H9 (cell line): ENCODE data around the gene SH3GL1. TPM values are rescaled to one million over a fixed set of nuclear protein-coding genes. Genes with fewer than 3 reads are reported as not detected.

Experiments used
- DNase-seq: peaks from one replicate; pipeline ENCODE4 v3.0.0-alpha.2; 2017
- H2AFZ ChIP-seq: one replicate; pipeline ENCODE4 v1.6.1; 2013; ENCODE audit warnings: mild to moderate bottlenecking, low read length, control low read depth, moderate library complexity
- H2AK5ac ChIP-seq: 2 replicates; pipeline ENCODE4 v1.6.1; 2013; ENCODE audit warnings: low read length, control low read depth, mixed read lengths; ENCODE audit not compliant: insufficient read length
- H2BK120ac ChIP-seq: one replicate; pipeline ENCODE4 v1.6.1; 2013; ENCODE audit warnings: low read depth, mild to moderate bottlenecking, low read length, control low read depth, inconsistent platforms; ENCODE audit not compliant: poor library complexity, severe bottlenecking
- H2BK12ac ChIP-seq: 2 replicates; pipeline ENCODE4 v1.6.1; 2013; ENCODE audit warnings: low read length, control low read depth, mixed read lengths, low read depth; ENCODE audit not compliant: insufficient read length
- H2BK15ac ChIP-seq: 2 replicates; pipeline ENCODE4 v1.6.1; 2013; ENCODE audit warnings: low read depth, low read length, control low read depth
- H2BK20ac ChIP-seq: one replicate; pipeline ENCODE4 v1.6.1; 2013; ENCODE audit warnings: low read depth, mild to moderate bottlenecking, low read length, control low read depth, inconsistent platforms; ENCODE audit not compliant: poor library complexity, severe bottlenecking
- H2BK5ac ChIP-seq: 2 replicates; pipeline ENCODE4 v1.6.1; 2013; ENCODE audit warnings: low read length, control low read depth, mixed read lengths; ENCODE audit not compliant: insufficient read length
- H3K14ac ChIP-seq: 2 replicates; pipeline ENCODE4 v1.6.1; 2013; ENCODE audit warnings: low read length, control low read depth; ENCODE audit not compliant: insufficient read depth
- H3K18ac ChIP-seq: 2 replicates; pipeline ENCODE4 v1.6.1; 2013; ENCODE audit warnings: low read depth, mild to moderate bottlenecking, mixed read lengths, low read length, control low read depth; ENCODE audit not compliant: insufficient read length
- H3K23ac ChIP-seq: 2 replicates; pipeline ENCODE4 v1.6.1; 2013; ENCODE audit warnings: low read length, control low read depth, mixed read lengths, low read depth; ENCODE audit not compliant: insufficient read length
- H3K23me2 ChIP-seq: 2 replicates; pipeline ENCODE4 v1.6.1; 2013; ENCODE audit warnings: low read depth, mild to moderate bottlenecking, mixed read lengths, low read length, control low read depth; ENCODE audit not compliant: insufficient read length, poor library complexity, severe bottlenecking
- H3K27ac ChIP-seq: 2 replicates; pipeline ENCODE4 v1.5.1; 2013; ENCODE audit warnings: low read length, control low read depth, mixed read lengths, low read depth; ENCODE audit not compliant: insufficient read length
- H3K27me3 ChIP-seq: 2 replicates; pipeline ENCODE4 v1.6.1; 2013; ENCODE audit warnings: low read length, control low read depth, inconsistent platforms; ENCODE audit not compliant: insufficient read depth
- H3K4ac ChIP-seq: 2 replicates; pipeline ENCODE4 v1.6.1; 2013; ENCODE audit warnings: low read depth, mild to moderate bottlenecking, control low read depth, inconsistent platforms, low read length, moderate library complexity
- H3K4me1 ChIP-seq: 2 replicates; pipeline ENCODE4 v1.6.1; 2013; ENCODE audit warnings: low read length, control low read depth, inconsistent platforms; ENCODE audit not compliant: insufficient read depth
- H3K4me2 ChIP-seq: 2 replicates; pipeline ENCODE4 v1.6.1; 2013; ENCODE audit warnings: low read length, control low read depth, mixed read lengths; ENCODE audit not compliant: insufficient read length, insufficient read depth
- H3K56ac ChIP-seq: 2 replicates; pipeline ENCODE4 v1.6.1; 2013; ENCODE audit warnings: low read depth, mild to moderate bottlenecking, mixed read lengths, low read length, control low read depth; ENCODE audit not compliant: insufficient read length
- H3K79me1 ChIP-seq: 2 replicates; pipeline ENCODE4 v1.6.1; 2013; ENCODE audit warnings: low read depth, mild to moderate bottlenecking, moderate library complexity, low read length, control low read depth, inconsistent platforms; ENCODE audit not compliant: insufficient read depth, poor library complexity, severe bottlenecking
- H3K79me2 ChIP-seq: 2 replicates; pipeline ENCODE4 v1.6.1; 2013; ENCODE audit warnings: low read length, control low read depth, inconsistent platforms; ENCODE audit not compliant: insufficient read depth
- H3K9ac ChIP-seq: 2 replicates; pipeline ENCODE4 v1.6.1; 2013; ENCODE audit warnings: low read length, control low read depth, mixed read lengths; ENCODE audit not compliant: insufficient read length; ENCODE audit errors: extremely low read depth
- H3K9me3 ChIP-seq: one replicate; pipeline ENCODE4 v1.6.1; 2013; ENCODE audit warnings: low read depth, low read length, inconsistent platforms; ENCODE audit not compliant: control insufficient read depth
- H3T11ph ChIP-seq: one replicate; pipeline ENCODE4 v1.6.1; 2013; ENCODE audit warnings: mild to moderate bottlenecking, low read length, control low read depth, inconsistent platforms
- H4K20me1 ChIP-seq: one replicate; pipeline ENCODE4 v1.6.1; 2013; ENCODE audit not compliant: control insufficient read depth, insufficient read length, insufficient read depth
- H4K5ac ChIP-seq: 2 replicates; pipeline ENCODE4 v1.6.1; 2013; ENCODE audit warnings: low read depth, mild to moderate bottlenecking, mixed read lengths, low read length, control low read depth; ENCODE audit not compliant: insufficient read length
- H4K8ac ChIP-seq: replicated peaks from 2 replicates; pipeline ENCODE4 v1.6.1; 2013; ENCODE audit warnings: low read length, control low read depth, mixed read lengths, low read depth; ENCODE audit not compliant: insufficient read length
- H4K91ac ChIP-seq: 2 replicates; pipeline ENCODE4 v1.6.1; 2013; ENCODE audit warnings: low read depth, mild to moderate bottlenecking, moderate library complexity, mixed read lengths, low read length, control low read depth; ENCODE audit not compliant: insufficient read length
- H3K27ac Mint-ChIP-seq, 3 experiments: 2 replicates in 2 of 3; 3 replicates in 1 of 3; pipeline ENCODE4 v1.8.0; 2020 to 2021; ENCODE audit warnings: mixed read lengths in 3 of 3, mild to moderate bottlenecking in 1 of 3, moderate library complexity in 1 of 3
- H3K27me3 Mint-ChIP-seq: 2 replicates; pipeline ENCODE4 v1.8.0; 2021; ENCODE audit warnings: low read depth, mild to moderate bottlenecking, moderate library complexity, mixed read lengths
- H3K36me3 Mint-ChIP-seq, 3 experiments: 2 replicates in 2 of 3; 3 replicates in 1 of 3; pipeline ENCODE4 v1.8.0; 2020 to 2021; ENCODE audit warnings: low read depth in 3 of 3, mixed read lengths in 3 of 3; ENCODE audit not compliant: insufficient read depth in 1 of 3
- H3K4me1 Mint-ChIP-seq, 2 experiments: 2 replicates each; pipeline ENCODE4 v1.8.0; 2020; ENCODE audit warnings: mixed read lengths in 2 of 2
- H3K4me3 Mint-ChIP-seq, 2 experiments: 2 replicates in 1 of 2; 3 replicates in 1 of 2; pipeline ENCODE4 v1.8.0; 2020 to 2021; ENCODE audit warnings: mild to moderate bottlenecking in 2 of 2, mixed read lengths in 2 of 2, moderate library complexity in 1 of 2
- H3K9me3 Mint-ChIP-seq, 2 experiments: 2 replicates in 1 of 2; 3 replicates in 1 of 2; pipeline ENCODE4 v1.8.0; 2020; ENCODE audit warnings: mild to moderate bottlenecking in 2 of 2, mixed read lengths in 2 of 2, moderate library complexity in 1 of 2
- WGBS: extraction: QIAGEN DNeasy Blood & Tissue Kit; methylation state at CpG from one replicate; pipeline ENCODE4 v1.1.7; 2013; ENCODE audit warnings: missing lambda C conversion rate, low lambda C conversion rate, mixed read lengths; ENCODE audit not compliant: insufficient read length; ENCODE audit errors: extremely low coverage; 5-methylcytosine and 5-hydroxymethylcytosine counted together
- total RNA-seq: library from RNA; stranded (reverse); gene quantifications from 2 replicates; pipeline ENCODE4 v1.2.1, GENCODE V29; 2021
- TF ChIP-seq, protein P1 (sequence below): fragments of 200-600 bp; sonication (generic); conservative IDR thresholded peaks from 3 replicates; pipeline ENCODE4 v1.8.0; 2021; ENCODE audit warnings: antibody characterized with exemption, mild to moderate bottlenecking

SH3GL1 gene
- total RNA-seq, 1 experiment from 2014 or later, result 85.5 TPM

DNA sequence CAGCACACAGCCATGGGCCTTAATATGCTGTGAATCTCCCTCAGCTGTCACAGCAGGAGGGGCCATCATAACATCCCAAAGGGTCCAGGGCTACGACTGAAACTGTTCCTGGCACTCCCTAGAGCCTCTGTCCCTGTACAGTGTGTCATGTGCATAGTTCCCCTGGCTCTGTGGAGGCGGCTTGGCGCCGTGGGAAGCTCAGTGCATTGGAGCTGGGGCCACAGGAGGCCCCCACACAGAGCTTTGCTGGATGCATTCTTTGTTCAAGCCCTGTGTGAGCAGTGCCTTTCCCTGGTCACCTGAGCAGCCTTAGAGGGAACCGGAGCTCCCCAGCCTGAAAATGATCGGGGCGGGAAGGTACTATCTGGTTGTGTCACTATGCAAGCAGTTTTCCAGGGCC lies 35.9 kb upstream of the SH3GL1 start:
- no peaks in the 10 kb centered on the region for H3K9me3 ChIP-seq
- no peak overlapping the region for H3K27ac Mint-ChIP-seq
- H3K27ac ChIP-seq, result no peak overlapping the region
- H2AK5ac ChIP-seq, result no peak overlapping the region
- peaks cover 0 to 4% of the 10 kb centered on the region in 2 experiments; a peak in 2 of 4 replicates for H3K4me1 Mint-ChIP-seq
- H3K4me2 ChIP-seq, result no peak overlapping the region
- H3K14ac ChIP-seq, result no peak overlapping the region
- H4K20me1 ChIP-seq, result peaks cover 2% of the 10 kb centered on the region
- H2BK20ac ChIP-seq, result no peak overlapping the region
- H3K79me2 ChIP-seq, result peaks cover 3% of the 10 kb centered on the region; the same call in 1 of the 2 replicates
- H3K27me3 ChIP-seq, result no peaks in the 10 kb centered on the region
- H4K91ac ChIP-seq, result no peak overlapping the region
- no peak overlapping the region for H2BK5ac ChIP-seq
- no peak overlapping the region for H3K4me3 Mint-ChIP-seq
- no peak overlapping the region for H2BK15ac ChIP-seq
- no CpG with 5 or more reads among the region's 7 CpGs for WGBS
- H3K4me1 ChIP-seq, result no peaks in the 10 kb centered on the region
- DNase-seq, result no peak
- H2BK120ac ChIP-seq, result no peak overlapping the region
- peaks cover 67 to 97% (median 91%) of the 10 kb centered on the region in 3 experiments for H3K36me3 Mint-ChIP-seq
- H3K4ac ChIP-seq, result no peak overlapping the region
- no peak overlapping the region for H4K8ac ChIP-seq
- no peak overlapping the region for H4K5ac ChIP-seq
- H3K56ac ChIP-seq, result no peak overlapping the region
- H3K27me3 Mint-ChIP-seq, result no peaks in the 10 kb centered on the region
- peaks cover 7% of the 10 kb centered on the region for H3K79me1 ChIP-seq
- no peak overlapping the region for H3K9ac ChIP-seq
- no peak overlapping the region for H3K23ac ChIP-seq
- no peaks in the 10 kb centered on the region for H3K23me2 ChIP-seq
- H3K18ac ChIP-seq, result no peak overlapping the region
- no peak overlapping the region for H2AFZ ChIP-seq
- TF ChIP-seq, protein P1, sequence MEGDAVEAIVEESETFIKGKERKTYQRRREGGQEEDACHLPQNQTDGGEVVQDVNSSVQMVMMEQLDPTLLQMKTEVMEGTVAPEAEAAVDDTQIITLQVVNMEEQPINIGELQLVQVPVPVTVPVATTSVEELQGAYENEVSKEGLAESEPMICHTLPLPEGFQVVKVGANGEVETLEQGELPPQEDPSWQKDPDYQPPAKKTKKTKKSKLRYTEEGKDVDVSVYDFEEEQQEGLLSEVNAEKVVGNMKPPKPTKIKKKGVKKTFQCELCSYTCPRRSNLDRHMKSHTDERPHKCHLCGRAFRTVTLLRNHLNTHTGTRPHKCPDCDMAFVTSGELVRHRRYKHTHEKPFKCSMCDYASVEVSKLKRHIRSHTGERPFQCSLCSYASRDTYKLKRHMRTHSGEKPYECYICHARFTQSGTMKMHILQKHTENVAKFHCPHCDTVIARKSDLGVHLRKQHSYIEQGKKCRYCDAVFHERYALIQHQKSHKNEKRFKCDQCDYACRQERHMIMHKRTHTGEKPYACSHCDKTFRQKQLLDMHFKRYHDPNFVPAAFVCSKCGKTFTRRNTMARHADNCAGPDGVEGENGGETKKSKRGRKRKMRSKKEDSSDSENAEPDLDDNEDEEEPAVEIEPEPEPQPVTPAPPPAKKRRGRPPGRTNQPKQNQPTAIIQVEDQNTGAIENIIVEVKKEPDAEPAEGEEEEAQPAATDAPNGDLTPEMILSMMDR, result no peak
- no peak overlapping the region for H3T11ph ChIP-seq
- H2BK12ac ChIP-seq, result no peak overlapping the region
- no peaks in the 10 kb centered on the region for H3K9me3 Mint-ChIP-seq
